Stimulated activated CD8-positive, alpha-beta memory T cell treated with anti-CD3 and anti-CD28 coated beads, Interleukin-2, amount 100 ng/mL, for 48 hours (primary cell): ENCODE data around the gene LHFPL2.

Experiments
- DNase-seq, 2 donors: peaks; one replicate each; pipeline ENCODE4 v3.0.0-alpha.2; 2020; ENCODE audit warnings: low read depth in 2 of 2

The LHFPL2 gene

DNA sequence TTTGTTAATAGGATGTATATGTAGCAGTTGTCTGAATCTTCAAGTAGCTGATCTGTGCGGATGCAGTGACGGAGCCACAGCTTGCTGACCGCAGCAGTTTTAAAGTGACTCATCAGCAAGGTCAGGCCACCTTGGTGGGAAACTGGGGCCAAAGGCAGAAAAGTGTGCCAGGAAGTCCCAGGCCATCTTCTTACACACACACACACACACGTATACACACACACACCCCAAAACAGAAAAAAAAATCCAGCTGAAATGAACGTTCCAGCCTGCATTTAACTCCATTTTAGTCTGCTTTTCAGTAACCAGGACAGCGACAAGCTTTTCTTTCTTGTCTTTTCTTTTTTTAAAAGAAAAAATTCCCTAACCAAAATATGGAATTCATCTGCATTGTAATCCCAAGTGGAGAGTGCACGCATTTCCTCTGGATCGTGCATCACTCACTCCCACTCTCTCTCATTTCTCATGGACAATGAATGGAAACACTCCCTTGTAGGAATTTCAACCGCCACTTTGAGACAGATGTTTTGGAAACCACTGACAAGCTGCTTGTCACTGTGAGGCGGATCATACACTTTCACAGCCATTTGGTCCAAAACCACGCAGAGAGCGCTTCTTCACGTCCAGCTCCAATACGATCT, 103.9 kb downstream of the LHFPL2 start:
- DNase-seq = no peak

DNA sequence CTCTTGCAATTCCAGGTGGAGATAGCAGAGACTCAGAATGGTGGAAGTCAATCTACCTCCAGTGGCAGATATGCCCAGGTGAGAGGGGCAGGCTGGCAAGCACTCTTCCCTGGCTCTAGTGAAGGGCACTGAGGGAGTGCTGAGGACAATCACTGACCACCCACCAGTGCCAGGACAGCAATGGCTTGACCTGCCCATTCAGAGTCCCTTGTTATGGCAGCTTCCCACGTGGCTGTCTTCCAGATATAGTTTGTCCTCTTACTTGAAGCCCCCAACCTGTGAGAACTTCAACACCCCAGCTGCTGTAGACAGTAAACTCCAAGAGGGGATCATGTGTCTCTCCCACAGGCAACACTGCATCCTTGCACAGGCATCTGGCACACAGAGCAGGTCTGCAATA, 104.7 kb downstream of the LHFPL2 start:
- DNase-seq = no peak

DNA sequence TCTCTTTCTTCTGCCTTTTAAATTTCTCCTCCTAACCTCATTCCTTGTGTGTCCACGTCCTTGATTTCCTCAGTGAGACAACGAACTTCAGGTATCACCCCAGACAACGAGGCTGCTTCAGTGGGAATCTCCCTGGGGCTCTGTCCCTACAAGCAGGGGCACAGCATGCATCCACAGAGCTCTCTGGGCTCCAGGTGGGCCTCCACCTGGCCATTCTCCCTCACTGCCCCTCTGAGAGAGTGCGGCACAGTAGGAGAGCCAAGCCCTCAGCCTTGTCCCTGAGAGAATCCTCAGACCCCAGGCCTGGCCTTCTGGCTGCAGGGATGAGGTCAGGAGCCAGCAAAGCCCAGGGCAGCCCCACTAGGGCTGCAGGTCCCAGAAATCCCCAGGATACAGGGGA, 105.3 kb downstream of the LHFPL2 start:
- no peak for DNase-seq

DNA sequence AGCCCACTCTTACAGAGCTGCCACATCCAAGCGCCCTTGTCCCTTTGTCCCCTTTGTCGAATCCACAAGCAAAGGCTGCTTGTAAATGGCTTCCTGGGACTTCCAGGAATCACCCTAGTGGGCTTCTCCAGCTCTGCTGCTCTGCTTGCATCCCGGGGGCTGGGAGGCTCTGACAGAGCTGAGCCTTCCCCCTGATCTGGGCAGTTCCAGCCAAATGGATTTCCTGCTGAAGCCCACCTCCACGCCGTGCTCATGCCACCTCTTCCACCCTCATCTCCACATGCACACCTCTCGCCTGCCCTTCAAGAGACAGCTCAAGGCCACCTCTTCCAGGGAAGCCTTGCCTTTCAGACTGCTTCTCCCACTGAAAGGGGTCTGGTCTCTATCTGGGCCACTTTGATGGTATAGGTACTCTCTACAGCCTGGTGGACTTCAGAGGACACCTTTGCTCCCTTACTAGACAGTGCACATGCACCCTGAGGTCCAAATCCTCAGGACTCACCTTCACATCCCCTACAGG, 106.2 kb downstream of the LHFPL2 start:
- no peak for DNase-seq

DNA sequence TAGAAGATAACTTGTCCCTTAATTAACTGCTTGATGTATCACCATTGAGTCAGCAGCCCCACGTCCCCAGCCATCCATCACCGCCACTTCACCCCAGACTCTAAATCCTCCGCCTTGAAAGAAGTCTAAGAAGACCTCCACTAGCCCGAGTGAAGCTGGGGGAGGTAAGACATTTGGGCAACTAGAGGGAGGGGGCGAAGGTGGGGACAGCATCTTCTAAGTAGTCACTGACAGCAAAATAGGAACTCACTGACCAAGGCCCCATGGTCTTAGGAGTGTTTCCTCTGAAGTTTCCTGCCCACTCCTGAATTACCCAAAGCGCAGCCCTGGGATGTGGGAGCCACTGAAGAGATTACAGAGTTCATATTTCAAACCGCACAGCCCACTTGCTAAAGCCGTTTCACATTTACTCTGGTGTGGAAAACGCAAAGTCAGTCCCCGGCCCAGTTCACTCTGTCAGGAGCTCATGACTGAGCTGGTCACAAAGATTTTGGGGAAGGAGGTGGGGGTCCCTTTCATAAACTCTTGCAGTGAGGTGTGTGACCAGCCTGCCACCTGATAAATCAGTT, 107.4 kb downstream of the LHFPL2 start:
- DNase-seq = no peak

DNA sequence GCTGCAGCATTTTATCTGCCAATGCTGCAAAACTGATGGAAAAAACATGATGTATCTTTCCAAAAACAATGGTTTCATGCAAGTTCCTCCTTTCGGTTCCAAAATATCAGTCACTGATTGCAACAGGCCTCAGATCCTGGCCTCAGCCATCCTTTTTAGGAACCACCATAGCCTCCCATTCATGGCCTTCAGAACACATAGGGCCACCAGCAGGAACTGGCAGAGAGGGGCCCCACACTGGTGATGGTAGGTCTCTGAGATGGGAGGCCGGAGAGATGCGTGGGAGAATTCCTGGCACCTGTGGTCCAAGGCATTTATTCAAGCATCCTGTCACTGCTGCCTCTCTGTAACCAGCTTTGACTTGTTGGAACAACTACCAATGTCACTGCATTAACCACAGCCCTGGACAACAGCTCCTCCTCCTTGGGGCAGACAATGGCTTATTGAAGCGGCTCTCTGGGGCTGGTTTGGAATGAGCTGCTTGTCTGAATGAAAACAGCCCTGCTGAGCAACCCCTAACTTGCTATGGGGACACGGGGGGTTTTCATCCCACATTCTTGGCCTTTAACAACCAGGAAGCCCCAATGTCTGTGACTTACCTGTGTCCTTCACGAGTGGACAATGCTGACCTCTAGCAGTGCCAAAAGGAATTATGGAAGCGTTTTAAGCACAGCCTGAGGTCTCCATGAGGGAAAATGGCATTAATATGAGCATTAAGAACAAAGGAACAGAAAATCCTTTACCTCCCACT, 108.1 kb downstream of the LHFPL2 start:
- DNase-seq = no peak

DNA sequence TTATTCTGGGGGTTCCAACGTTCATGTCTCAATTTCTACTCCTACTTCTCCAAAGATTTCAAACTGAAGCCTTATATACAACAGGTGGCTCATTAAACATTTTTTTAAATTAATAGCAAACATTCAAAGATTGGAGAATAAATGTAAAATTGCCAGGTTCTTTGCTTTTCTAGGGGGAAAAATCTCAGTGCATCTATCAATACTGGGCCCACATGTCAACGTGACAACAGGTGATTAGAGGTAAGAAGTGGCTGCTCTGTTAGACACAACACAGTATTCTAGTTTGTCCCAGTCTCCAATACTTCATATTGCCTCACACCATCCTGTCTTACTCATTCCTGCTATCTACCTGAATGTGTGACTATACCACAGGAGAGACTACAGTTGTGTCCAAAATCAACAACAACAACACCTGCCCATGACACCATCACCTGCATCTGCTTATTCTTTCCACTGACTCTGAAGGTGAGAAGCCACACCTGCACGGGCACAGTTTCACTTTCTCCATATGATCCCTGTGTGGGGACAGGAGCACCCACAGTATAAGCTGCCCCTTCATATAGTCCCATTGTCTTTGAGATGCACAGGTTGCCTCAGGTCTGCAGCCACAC, 110.2 kb downstream of the LHFPL2 start:
- DNase-seq = no peak

DNA sequence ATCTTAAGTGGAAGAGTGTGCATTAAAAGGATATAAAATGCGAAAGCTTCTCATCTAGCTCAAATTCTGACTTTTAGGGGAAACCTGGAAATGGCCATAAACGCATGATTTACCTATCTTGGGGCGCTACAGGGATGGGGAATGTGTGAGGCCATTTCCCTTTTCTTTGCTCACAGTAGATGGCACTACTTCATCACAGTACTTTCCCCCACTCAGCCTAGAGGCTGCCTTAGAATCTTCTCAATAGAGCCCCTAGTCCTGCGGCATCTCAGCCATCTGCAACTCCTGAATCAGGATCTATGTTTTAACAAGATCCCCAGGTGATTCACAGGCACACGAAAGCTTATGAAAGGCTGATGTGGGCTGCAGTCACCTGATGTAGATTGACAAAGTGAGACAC, 110.8 kb downstream of the LHFPL2 start:
- DNase-seq = no peak

DNA sequence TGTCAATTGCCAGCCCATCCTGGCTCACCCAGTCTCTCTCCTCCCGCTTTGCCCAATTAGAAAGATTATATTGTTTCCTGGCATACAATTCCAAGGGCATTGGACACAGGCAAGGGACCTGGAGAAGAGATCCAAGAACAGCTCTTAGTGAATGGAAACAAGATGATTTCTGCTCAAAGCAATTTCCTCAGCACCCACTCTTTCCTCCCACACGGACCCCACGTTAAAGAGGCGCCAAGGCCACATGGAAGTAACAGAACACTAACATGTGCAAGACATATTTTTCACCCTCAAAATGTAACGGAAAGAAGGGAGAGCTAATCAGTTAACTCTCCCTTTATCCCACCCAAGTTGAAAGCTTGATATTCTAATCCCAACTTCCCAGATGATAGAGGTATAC, 111.2 kb downstream of the LHFPL2 start:
- DNase-seq = no peak

DNA sequence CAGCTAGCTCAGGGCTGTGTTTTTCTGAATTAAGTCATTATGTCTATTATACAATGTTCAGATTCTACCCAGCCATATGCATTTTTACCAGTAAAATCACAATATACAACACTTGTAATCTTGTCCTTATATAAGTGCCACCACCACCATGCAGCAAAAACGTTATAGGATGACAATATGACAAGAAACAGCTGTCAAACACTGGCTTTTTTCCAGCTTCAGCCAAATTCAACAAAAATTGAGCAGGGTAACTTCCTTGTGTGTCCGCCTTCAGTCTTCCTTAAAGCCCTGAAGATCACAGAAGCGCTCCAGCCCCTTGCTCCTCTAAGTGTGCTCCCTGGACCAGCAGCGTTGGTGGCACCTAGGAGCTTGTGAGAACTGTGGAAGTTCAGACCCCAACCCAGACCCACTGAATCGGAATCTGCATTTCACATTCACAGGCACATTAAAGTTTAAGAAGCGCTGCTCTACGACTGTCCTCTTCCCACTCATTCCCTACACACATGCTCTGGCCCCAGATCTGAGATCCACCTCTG, 111.8 kb downstream of the LHFPL2 start:
- DNase-seq = no peak

DNA sequence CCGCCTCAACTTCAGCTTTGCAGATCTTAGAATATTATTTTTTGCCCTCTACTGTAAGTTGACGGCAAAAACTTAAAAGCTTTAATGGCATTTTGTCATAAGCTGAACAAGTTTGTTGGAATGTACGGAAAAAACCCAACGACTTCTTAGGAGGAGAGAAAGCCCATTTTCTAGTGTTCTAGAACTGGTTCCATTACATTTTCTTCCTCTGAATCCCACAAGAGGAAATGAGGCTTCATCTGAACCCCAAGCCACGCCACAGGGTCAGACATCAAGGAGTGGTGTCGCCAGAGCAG, 113.7 kb downstream of the LHFPL2 start:
- DNase-seq = no peak

DNA sequence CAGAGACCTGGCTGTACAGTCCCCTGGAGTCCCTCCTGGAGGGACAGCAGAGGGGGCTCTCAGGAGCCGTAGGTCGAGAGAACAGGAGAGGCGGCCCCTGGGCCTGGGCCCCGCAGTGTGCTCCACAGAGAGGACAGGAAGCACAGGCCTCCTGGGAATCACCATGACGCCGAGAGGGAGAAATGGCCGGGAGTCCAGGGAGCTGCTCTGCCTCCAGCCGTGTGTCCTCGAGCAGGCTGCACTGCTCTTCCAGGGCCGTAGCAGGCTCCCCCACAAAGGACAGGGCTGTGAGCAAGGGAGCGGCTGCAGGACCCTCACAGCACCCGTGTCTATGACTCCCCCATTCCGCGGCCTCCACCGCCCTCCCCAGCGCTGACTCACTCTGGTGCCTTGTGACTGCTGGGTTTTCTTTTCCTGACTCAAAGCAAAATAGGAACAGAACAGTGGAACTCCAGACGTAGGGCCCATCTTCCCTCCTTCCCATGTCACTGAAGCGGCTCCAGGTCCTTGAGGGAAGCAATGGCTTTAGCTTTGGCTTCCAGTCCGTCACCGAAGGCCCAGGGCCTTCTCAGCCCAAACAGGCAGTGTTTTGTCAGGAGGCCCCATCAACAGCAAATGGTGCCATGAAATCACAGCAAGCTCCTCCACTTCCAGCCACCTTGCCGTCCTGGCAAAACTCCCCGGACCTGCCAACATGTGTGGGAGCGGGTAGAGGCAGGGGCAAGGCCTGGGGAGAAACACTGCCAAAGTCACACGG, 114.2 kb downstream of the LHFPL2 start:
- no peak for DNase-seq

DNA sequence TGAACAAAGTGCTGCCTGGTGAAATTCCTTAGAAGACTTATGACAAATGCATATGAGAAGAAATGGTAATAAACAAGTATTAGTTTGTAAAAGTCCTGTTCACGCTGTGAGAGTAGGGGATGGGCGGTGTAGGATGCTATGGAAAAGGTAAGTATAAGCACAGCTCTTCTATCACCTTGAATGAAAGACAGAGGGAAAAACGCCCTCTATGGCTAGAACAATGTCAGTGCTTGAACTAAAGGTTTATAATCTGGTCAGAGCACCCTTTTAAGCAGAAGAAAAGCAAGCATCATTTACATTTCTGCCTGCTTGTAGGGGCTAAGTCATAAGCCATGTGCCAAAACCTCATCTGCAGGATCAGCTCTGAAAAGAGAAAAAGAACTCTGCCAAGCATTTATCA, 115.2 kb downstream of the LHFPL2 start:
- DNase-seq = no peak

DNA sequence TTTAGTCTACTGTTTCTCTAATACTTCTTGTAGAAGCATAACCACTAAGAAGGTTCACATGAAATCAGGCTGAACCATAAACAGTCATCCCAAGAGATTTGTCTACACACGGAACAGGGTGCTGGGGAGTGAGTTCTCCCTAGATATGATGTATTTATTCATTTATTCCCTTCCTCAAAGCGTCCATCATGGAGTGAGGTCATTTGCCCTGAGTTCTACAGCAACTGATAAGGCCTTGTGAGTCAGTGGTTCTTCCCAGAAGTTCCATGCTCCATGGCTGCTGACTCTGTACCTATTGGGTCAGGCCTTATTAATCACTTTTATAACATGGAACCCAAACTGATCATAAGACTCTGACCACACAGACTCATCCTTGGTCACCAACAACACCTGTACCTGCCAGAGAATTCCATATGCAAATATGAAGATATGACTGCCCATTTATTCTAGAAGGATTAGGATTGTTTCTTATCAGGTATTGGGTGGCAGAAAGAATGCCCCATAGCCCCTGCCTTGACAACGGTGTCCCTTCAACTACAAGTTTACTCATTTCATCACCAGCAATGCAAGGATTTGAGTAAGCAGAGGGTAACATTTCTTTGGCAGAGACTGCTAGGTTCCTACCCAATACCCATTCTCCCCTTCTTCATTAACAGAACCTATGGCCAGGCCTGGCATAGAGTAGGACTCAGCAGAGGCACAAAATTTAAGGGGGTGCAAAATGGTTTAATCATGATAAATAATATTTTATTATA, 118.1 kb downstream of the LHFPL2 start:
- DNase-seq = no peak

DNA sequence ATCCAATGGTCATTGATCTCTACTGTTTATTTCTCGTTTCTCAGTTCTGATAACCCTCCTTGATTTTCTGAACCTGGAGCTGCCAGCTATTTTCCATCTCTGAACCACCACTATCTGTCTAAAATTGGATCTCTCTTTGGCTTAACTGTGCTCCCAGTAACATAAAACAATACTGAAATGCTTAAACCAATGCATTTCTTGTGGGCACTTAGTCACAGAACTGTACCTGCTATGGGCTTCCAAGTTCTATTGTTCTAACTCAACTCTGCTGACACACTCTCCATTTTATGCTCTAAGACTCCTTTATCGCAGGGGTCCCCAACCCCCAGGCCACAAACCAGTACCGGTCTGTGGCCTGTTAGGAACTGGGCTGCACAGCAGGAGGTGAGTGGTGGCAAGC, 120.6 kb downstream of the LHFPL2 start:
- no peak for DNase-seq

DNA sequence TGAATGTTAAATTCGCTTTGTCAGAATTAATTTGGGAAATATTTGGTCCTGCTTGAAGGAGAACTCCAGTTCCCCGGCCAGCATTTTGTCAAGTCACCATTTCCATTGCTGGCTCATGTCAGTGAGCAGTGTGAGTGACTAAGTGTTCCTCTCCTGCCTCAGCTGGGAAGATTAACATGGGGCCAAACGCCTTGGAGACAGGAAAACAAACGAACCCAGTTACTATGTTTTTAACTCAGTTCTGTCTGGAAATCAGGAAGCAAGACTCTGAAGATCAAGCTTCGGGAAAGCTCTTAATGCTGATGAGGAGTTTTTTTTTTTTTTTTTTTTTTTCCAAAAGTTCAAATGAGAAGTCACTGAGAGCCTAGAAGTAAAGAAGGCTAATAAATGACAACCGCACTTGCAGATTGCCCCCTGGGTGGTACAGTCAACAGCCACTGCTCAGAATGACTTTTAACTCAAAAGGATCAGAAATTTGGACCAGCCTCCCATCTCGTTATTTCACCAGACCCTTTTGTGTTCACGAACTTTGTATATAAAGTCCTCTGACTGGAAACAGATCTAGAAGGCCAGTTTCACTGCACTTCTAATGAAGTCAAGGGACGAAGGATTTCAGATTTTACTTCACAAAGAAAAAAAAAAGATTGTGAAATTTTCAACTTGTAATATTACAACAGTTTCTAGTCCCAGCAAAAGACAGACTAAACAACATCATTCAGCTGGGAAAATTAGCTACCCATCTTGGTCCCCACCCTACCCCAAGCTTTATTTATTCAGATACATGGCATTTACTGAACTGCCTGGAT, 121.3 kb downstream of the LHFPL2 start:
- no peak for DNase-seq

DNA sequence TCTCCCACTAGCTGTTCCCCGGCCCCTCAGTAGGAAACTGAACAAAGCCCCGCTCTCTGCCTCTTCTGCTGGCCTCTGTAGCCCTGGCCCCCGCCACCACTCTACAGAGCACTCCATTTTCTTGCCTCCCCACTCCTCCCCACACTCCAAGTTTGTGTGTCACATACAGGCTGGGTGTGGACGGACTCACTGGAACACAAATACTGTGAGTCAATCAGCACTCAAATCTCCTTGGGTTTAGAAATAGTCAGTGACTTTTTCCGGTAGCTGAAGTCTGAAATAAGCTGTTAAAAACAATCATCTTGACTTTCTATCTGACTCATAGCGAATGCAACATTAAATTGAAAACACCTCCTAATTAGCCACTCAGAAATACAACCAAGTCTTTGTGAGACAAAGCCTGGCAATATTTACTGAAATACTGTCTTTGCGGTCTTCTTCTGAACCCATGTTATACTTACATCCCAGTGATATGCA, 122.5 kb downstream of the LHFPL2 start:
- no peak for DNase-seq

DNA sequence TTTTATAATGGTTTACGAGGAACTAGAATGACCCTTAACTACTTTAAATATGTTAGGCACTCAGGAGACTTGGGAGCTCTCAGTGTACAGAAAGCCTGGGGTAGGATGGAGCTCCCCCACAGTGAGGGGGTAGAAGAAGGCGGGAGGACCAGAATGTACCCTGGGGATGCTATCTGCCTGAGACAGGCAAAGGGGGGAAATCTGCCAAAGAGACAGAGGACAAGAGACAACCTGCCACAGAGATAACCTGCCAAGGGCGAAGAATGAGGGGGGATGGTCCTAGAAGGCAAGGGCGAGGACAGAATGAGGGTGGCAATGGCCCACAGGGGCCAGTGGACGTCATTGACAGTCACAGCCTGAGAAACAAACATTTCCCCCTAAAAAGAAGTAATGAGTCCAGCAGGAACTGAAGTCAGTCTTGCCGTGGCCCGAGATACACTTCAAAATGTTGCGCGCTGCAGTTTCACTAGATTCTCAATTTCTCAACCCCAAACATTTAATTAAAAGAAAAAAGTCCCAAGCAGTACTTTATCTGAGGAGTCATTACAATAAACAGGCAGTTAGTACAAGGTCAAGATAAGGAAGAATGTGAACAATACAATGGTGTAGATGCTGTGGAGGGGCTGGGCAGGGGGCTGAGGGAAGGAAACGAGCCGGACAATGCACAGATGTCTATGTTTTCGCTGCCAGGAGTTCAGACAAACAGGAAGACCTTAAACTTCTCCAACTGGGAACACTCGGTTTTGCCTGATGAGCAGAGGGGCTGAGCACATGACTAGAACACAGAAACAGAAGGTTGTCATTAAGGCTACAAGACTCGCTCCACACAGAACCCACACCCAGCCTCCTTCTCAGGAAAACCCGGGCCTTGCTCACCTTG, 125.0 kb downstream of the LHFPL2 start:
- DNase-seq = no peak
